ENCODE results near the gene BBS5. TPM values are rescaled to one million over a fixed set of nuclear protein-coding genes. Genes with fewer than 3 reads are reported as not detected.

The BBS5 gene
- total and polyA plus RNA-seq, 10 donors: 2.9 to 11.4 (median 6.2) TPM

DNA sequence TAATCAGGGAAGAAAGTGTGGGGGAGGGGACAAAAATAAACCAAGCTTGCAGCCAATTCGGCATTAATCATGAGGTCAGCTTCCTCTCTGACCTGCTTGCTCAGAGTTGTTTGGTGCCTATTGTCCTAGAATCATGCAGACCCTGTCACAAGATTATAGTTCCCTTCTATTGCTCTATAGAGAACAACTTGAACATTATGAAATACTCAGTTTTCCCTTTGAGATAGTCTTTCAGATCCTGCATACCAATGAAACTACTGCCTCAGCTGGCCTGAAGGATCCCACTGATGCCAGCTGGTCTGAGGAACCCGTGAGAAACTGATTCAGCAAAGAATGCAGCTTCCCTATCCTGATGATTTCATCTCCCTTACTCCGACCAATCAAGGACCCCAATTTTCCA, 955 bp upstream of the BBS5 start:
- DNase-seq: no peak
- Histone ChIP-seq H3K4me3 (peak overlapping the region in 1 of 8 donors; percentile 84), H3K27me3 (replicated peaks in 1 of 7) (no peaks in the 10 kb centered on the region), H3K36me3 (peaks cover 0 to 12% (median 2%) of the 10 kb centered on the region in 6 donors), H3K27ac (peak overlapping the region in 5 of 8 donors; percentile 65 to 80 (median 70)), H3K9me3 (no peaks in the 10 kb centered on the region), H3K4me1 (peaks cover 0 to 25% (median 4%) of the 10 kb centered on the region in 6 donors)
- intact Hi-C loops (cut with DNase I; ENCODE audit: low total_unique reads): no loop called here
- TF ChIP-seq POLR2A (IDR thresholded peaks at IDR 0.05) (no peak), CTCF (IDR thresholded peaks at IDR 0.05 in 8 of 11, conservative IDR thresholded peaks at IDR 0.05 in 3 of 11) (no peak), POLR2AphosphoS5 (IDR thresholded peaks at IDR 0.05) (no peak)
- 53 to 81% (median 56%) methylated on average over 3 of the region's 3 CpGs for WGBS, 5 donors

GRCh38 chr2:169478745-169479256, 493 bp upstream of the BBS5 start:
- H3K27ac ChIP-seq: peak overlapping the region in 7 of 8 donors; percentile 46 to 80 (median 70)
- H3K4me3 ChIP-seq: peak overlapping the region; percentile 49 to 97 (median 84)
- 72 to 83% (median 79%) methylated on average over 14 of the region's 14 CpGs for WGBS, 5 donors
- DNase-seq: no peak
- no peaks in the 10 kb centered on the region for H3K9me3 ChIP-seq
- peaks cover 0 to 25% (median 4%) of the 10 kb centered on the region in 6 donors for H3K4me1 ChIP-seq
- intact Hi-C loops (cut with DNase I; ENCODE audit: low total_unique reads): no loop called here
- H3K36me3 ChIP-seq: peaks cover 0 to 17% (median 2%) of the 10 kb centered on the region in 6 donors
- no peaks in the 10 kb centered on the region for H3K27me3 ChIP-seq (replicated peaks in 1 of 7)
- TF ChIP-seq POLR2A (IDR thresholded peaks at IDR 0.05): no peak

- TF ChIP-seq POLR2AphosphoS5 (IDR thresholded peaks at IDR 0.05) (no peak), POLR2A (IDR thresholded peaks at IDR 0.05) (no peak), CTCF (IDR thresholded peaks at IDR 0.05 in 8 of 11, conservative IDR thresholded peaks at IDR 0.05 in 3 of 11) (no peak)
- intact Hi-C loops (cut with DNase I; ENCODE audit: low total_unique reads): no loop called here
- H3K4me3 ChIP-seq: peak overlapping the region; percentile 49 to 97 (median 84)
- H3K27ac ChIP-seq: peak overlapping the region in 4 of 8 donors; percentile 65 to 80 (median 74)
- 40 to 48% (median 45%) methylated on average over 9 of the region's 9 CpGs for WGBS, 5 donors
- no peak for DNase-seq
- H3K9me3 ChIP-seq: no peaks in the 10 kb centered on the region
- no peaks in the 10 kb centered on the region for H3K27me3 ChIP-seq (replicated peaks in 1 of 7)
- H3K36me3 ChIP-seq: peaks cover 0 to 27% (median 3%) of the 10 kb centered on the region in 6 donors
- peaks cover 0 to 25% (median 4%) of the 10 kb centered on the region in 6 donors for H3K4me1 ChIP-seq
Measured at GRCh38 chr2:169480079-169480465, 778 bp downstream of the BBS5 start.

GRCh38 chr2:169485650-169486138, 6.4 kb downstream of the BBS5 start:
- no peak for DNase-seq
- no peaks in the 10 kb centered on the region for H3K27me3 ChIP-seq (replicated peaks in 1 of 7)
- H3K36me3 ChIP-seq: peaks cover 0 to 46% (median 3%) of the 10 kb centered on the region in 6 donors
- peaks cover 0 to 6% (median 0%) of the 10 kb centered on the region in 6 donors for H3K4me1 ChIP-seq
- 96 to 100% (median 97%) methylated on average over 1 of the region's 1 CpG for WGBS, 5 donors
- no peaks in the 10 kb centered on the region for H3K9me3 ChIP-seq
- H3K4me3 ChIP-seq: no peak overlapping the region
- no peak for TF ChIP-seq POLR2AphosphoS5 (IDR thresholded peaks at IDR 0.05)
- no peak for TF ChIP-seq POLR2A (IDR thresholded peaks at IDR 0.05)
- no peak for TF ChIP-seq CTCF (IDR thresholded peaks at IDR 0.05 in 8 of 11, conservative IDR thresholded peaks at IDR 0.05 in 3 of 11)
- H3K27ac ChIP-seq: no peak overlapping the region
- intact Hi-C loops (cut with DNase I; ENCODE audit: low total_unique reads): no loop called here
